Fibroblast of skin of left biceps (primary cell): ENCODE results near the gene TM7SF3.

Experiments used
- DNase-seq, 2 experiments: peaks; one replicate each; pipeline ENCODE4 v3.0.0-alpha.2; 2013; ENCODE audit warnings: low read depth in 2 of 2

The TM7SF3 gene

GRCh38 chr12:27014859-27015729 is 910 bp upstream of the TM7SF3 start:
- no peak for DNase-seq

GRCh38 chr12:27013611-27014084 is 536 bp downstream of the TM7SF3 start:
- no peak for DNase-seq

- no peak for DNase-seq
Measured at GRCh38 chr12:27012982-27013255, 1.3 kb downstream of the TM7SF3 start.

- DNase-seq = no peak
Measured at GRCh38 chr12:27012239-27012981, 1.8 kb downstream of the TM7SF3 start.

- DNase-seq = no peak
Measured at GRCh38 chr12:27009881-27010301, 4.3 kb downstream of the TM7SF3 start.

GRCh38 chr12:27008081-27008480 is 6.1 kb downstream of the TM7SF3 start:
- no peak for DNase-seq

GRCh38 chr12:27006797-27007467 is 7.3 kb downstream of the TM7SF3 start:
- DNase-seq = no peak

GRCh38 chr12:27005495-27005894 is 8.7 kb downstream of the TM7SF3 start:
- no peak for DNase-seq

GRCh38 chr12:27003421-27004381 is 10.5 kb downstream of the TM7SF3 start:
- no peak for DNase-seq

GRCh38 chr12:27002141-27002540 is 12.0 kb downstream of the TM7SF3 start:
- DNase-seq = no peak

- no peak for DNase-seq
Measured at GRCh38 chr12:27001663-27002062, 12.5 kb downstream of the TM7SF3 start.

GRCh38 chr12:27000961-27001360 is 13.2 kb downstream of the TM7SF3 start:
- no peak for DNase-seq

GRCh38 chr12:26997003-26997402 is 17.2 kb downstream of the TM7SF3 start:
- no peak for DNase-seq

GRCh38 chr12:26995706-26996105 is 18.5 kb downstream of the TM7SF3 start:
- DNase-seq = no peak

GRCh38 chr12:26994109-26994508 is 20.1 kb downstream of the TM7SF3 start:
- no peak for DNase-seq

- no peak for DNase-seq
Measured at GRCh38 chr12:26991826-26992225, 22.4 kb downstream of the TM7SF3 start.

GRCh38 chr12:26989873-26990272 is 24.3 kb downstream of the TM7SF3 start:
- no peak for DNase-seq

- DNase-seq = no peak
Measured at GRCh38 chr12:26988703-26989102, 25.5 kb downstream of the TM7SF3 start.

GRCh38 chr12:26987634-26988424 is 26.4 kb downstream of the TM7SF3 start:
- DNase-seq = no peak

- DNase-seq = no peak
Measured at GRCh38 chr12:26982866-26983265, 31.3 kb downstream of the TM7SF3 start.

- no peak for DNase-seq
Measured at GRCh38 chr12:26979733-26980132, 34.5 kb downstream of the TM7SF3 start.
